CD4-positive, alpha-beta T cell (primary cell): ENCODE results near the gene SNAP91. TPM values are rescaled to one million over a fixed set of nuclear protein-coding genes. Genes with fewer than 3 reads are reported as not detected.

ENCODE experiments used
- ATAC-seq: fragments of 200-7000 bp; cut with Tn5 transposase; one replicate; pipeline ENCODE4 v1.10.0; 2022; ENCODE audit warnings: mild to moderate bottlenecking; ENCODE audit not compliant: poor library complexity
- CTCF ChIA-PET: fragments of 350-600 bp; sonication (Branson Sonifier 250); formaldehyde crosslinking; loops from one replicate; lab custom pipeline; 2021; ENCODE audit warnings: antibody characterized with exemption, inconsistent platforms; lab: Charles Lee
- POLR2A ChIA-PET: fragments of 350-600 bp; sonication (Branson Sonifier 250); formaldehyde crosslinking; loops from one replicate; lab custom pipeline; 2021; ENCODE audit warnings: antibody characterized with exemption, inconsistent platforms; lab: Charles Lee
- DNase-seq, 14 experiments: peaks; one replicate each; pipeline ENCODE4 v3.0.0-alpha.2; 2013 to 2020; ENCODE audit warnings: mixed read lengths in 2 of 14
- H3K27ac ChIP-seq, 2 donors: one replicate each; pipeline versions ENCODE4 v1.5.1 to v1.7.0; 2013; ENCODE audit warnings: low read length in 2 of 2, low read depth in 1 of 2, mild to moderate bottlenecking in 1 of 2
- H3K27me3 ChIP-seq, 2 experiments: 1 replicate in 1 of 2; 2 replicates in 1 of 2; pipeline versions ENCODE4 v1.6.1 to v1.7.0; 2013; ENCODE audit warnings: low read length in 2 of 2, control low read depth in 1 of 2, mild to moderate bottlenecking in 1 of 2, moderate library complexity in 1 of 2; ENCODE audit not compliant: insufficient read depth in 2 of 2, control insufficient read depth in 1 of 2
- H3K36me3 ChIP-seq: one replicate; pipeline ENCODE4 v1.6.1; 2013; ENCODE audit warnings: low read length, control low read depth; ENCODE audit not compliant: insufficient read depth
- H3K4me1 ChIP-seq: one replicate; pipeline ENCODE4 v1.6.1; 2013; ENCODE audit warnings: low read length, control low read depth; ENCODE audit not compliant: insufficient read depth
- H3K4me3 ChIP-seq: one replicate; pipeline ENCODE4 v1.5.1; 2013; ENCODE audit warnings: mild to moderate bottlenecking, low read length, moderate library complexity
- H3K9me3 ChIP-seq, 2 experiments: 1 replicate in 1 of 2; 2 replicates in 1 of 2; pipeline versions ENCODE4 v1.6.1 to v1.7.0; 2013; ENCODE audit warnings: low read length in 2 of 2, mild to moderate bottlenecking in 2 of 2, control low read depth in 1 of 2, moderate library complexity in 1 of 2; ENCODE audit not compliant: control insufficient read depth in 1 of 2, insufficient read depth in 1 of 2
- H3K27ac Mint-ChIP-seq: one replicate; pipeline ENCODE4 v1.8.0; 2020; ENCODE audit warnings: mixed read lengths
- H3K27me3 Mint-ChIP-seq: one replicate; pipeline ENCODE4 v1.8.0; 2021; ENCODE audit warnings: mixed read lengths
- H3K36me3 Mint-ChIP-seq: one replicate; pipeline ENCODE4 v1.8.0; 2021; ENCODE audit warnings: low read depth, mixed read lengths
- H3K4me1 Mint-ChIP-seq: one replicate; pipeline ENCODE4 v1.8.0; 2021; ENCODE audit warnings: low read depth, mixed read lengths
- H3K4me3 Mint-ChIP-seq: one replicate; pipeline ENCODE4 v1.8.0; 2020; ENCODE audit warnings: mild to moderate bottlenecking, mixed read lengths
- H3K9me3 Mint-ChIP-seq: one replicate; pipeline ENCODE4 v1.8.0; 2020; ENCODE audit warnings: mixed read lengths
- CTCF ChIP-seq: fragments of 200-600 bp; IDR thresholded peaks from one replicate; pipeline ENCODE4 v1.8.0; 2022; ENCODE audit warnings: antibody characterized with exemption, mild to moderate bottlenecking
- intact Hi-C, 2 experiments: fragments of 100-400 bp; cut with DNase I in 1 of 2; cut with micrococcal nuclease in 1 of 2; formaldehyde crosslinking; loops; one replicate each; pipeline versions ENCODE4 v1.15.1 to v1.9.0; 2023 to 2025; cut with DNase I, micrococcal nuclease
- total RNA-seq, 174 experiments: library from RNA in 2 of 174; stranded (reverse) in 2 of 174; gene quantifications; one replicate each; pipeline ENCODE4 v1.2.3 and lab custom pipeline; 2021 to 2026

SNAP91 gene
- total RNA-seq, 2 experiments from 2014 or later: not detected

GRCh38 chr6:83696674-83697073, 12.2 kb downstream of the SNAP91 start:
- H3K9me3 ChIP-seq: no peaks in the 10 kb centered on the region
- H3K4me1 ChIP-seq: no peaks in the 10 kb centered on the region
- CTCF ChIA-PET: interaction anchor here (1.0 kb wide), 1 partner anchor 9 kb away, joined by 3 read pairs; no protein-coding TSS in a partner anchor
- Mint-ChIP-seq H3K9me3 (peaks cover 5% of the 10 kb centered on the region), H3K4me3 (no peak overlapping the region), H3K27me3 (peaks cover 20% of the 10 kb centered on the region), H3K4me1 (no peaks in the 10 kb centered on the region), H3K36me3 (no peaks in the 10 kb centered on the region), H3K27ac (no peak overlapping the region)
- intact Hi-C loops: no loop called here
- no peaks in the 10 kb centered on the region for H3K36me3 ChIP-seq
- H3K27me3 ChIP-seq: no peaks in the 10 kb centered on the region
- no peak overlapping the region for H3K4me3 ChIP-seq
- ATAC-seq (no peak), DNase-seq (no peak)
- TF ChIP-seq CTCF: no peak
- POLR2A ChIA-PET: no interaction called here
- H3K27ac ChIP-seq: no peak overlapping the region

DNA sequence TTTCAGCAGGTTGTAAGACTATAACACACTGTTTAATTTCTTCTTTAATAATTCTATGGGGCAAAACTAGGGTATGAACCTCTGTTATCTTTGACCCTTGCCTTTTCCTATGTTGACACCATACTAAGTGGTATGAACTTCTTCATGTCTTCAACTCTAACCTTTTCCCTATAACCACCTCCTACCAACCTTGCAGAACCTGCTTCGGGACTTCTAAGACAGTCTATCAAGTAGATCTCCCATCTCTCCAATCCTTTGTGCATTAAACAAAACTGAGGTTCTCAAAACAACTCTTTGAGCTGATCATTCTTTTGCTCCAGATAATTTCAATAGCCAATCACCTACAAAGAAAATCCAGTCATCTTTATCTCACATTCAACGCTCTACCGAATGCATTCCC, 23.4 kb downstream of the SNAP91 start:
- Histone ChIP-seq H3K36me3 (no peaks in the 10 kb centered on the region), H3K4me3 (no peak overlapping the region), H3K27me3 (no peaks in the 10 kb centered on the region), H3K27ac (no peak overlapping the region), H3K9me3 (no peaks in the 10 kb centered on the region), H3K4me1 (no peaks in the 10 kb centered on the region)
- Mint-ChIP-seq H3K36me3 (no peaks in the 10 kb centered on the region), H3K9me3 (no peaks in the 10 kb centered on the region), H3K4me3 (no peak overlapping the region), H3K4me1 (no peaks in the 10 kb centered on the region), H3K27ac (no peak overlapping the region), H3K27me3 (no peaks in the 10 kb centered on the region)
- TF ChIP-seq CTCF: no peak
- DNase-seq: no peak
- intact Hi-C loops: no loop called here
- ChIA-PET POLR2A (no interaction called here), CTCF (no interaction called here)
- ATAC-seq: no peak

DNA sequence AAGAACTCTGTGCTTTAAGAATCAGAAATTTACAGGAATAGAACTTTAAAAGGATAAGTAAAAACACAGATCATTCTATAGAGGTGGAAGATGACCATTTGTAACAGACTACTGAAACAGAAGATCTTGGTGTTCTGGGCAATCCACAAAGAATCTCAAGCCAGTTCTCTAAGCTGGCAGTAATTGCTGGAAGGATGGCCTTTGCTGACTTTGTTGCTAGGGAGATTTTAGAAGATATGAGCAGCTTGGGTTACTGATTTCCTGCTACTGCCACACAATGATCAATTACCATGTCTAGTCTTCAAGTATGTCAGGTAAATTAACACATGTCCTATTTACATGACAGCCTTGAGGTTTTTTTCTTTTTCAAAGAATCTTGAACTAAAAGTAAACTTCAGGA, 31.1 kb downstream of the SNAP91 start:
- Histone ChIP-seq H3K36me3 (no peaks in the 10 kb centered on the region), H3K4me3 (no peak overlapping the region), H3K27me3 (no peaks in the 10 kb centered on the region), H3K27ac (no peak overlapping the region), H3K4me1 (no peaks in the 10 kb centered on the region), H3K9me3 (no peaks in the 10 kb centered on the region)
- Mint-ChIP-seq H3K4me3 (no peak overlapping the region), H3K9me3 (peaks cover 2% of the 10 kb centered on the region), H3K27ac (no peak overlapping the region), H3K27me3 (no peaks in the 10 kb centered on the region), H3K36me3 (no peaks in the 10 kb centered on the region), H3K4me1 (no peaks in the 10 kb centered on the region)
- ATAC-seq (no peak), DNase-seq (no peak)
- CTCF ChIA-PET: no interaction called here
- intact Hi-C loops: no loop called here
- POLR2A ChIA-PET: no interaction called here
- TF ChIP-seq CTCF: no peak
